Activated T-cell treated with anti-CD3 and anti-CD28 coated beads for 4 hours (primary cell): Measurements from ENCODE around the gene SMAD5.

ENCODE experiments used
- DNase-seq: peaks from one replicate; pipeline ENCODE4 v3.0.0-alpha.2; 2020

SMAD5 gene

GRCh38 chr5:136200130-136200529 lies 67.5 kb downstream of the SMAD5 start:
- DNase-seq, result no peak

GRCh38 chr5:136200761-136201160 lies 68.1 kb downstream of the SMAD5 start:
- no peak for DNase-seq

- no peak for DNase-seq
Measured at GRCh38 chr5:136201870-136202269, 69.2 kb downstream of the SMAD5 start.

- no peak for DNase-seq
Measured at GRCh38 chr5:136202469-136203205, 70.0 kb downstream of the SMAD5 start.

- DNase-seq, result no peak
Measured at GRCh38 chr5:136203303-136203922, 70.8 kb downstream of the SMAD5 start.

- no peak for DNase-seq
Measured at GRCh38 chr5:136205061-136205702, 72.5 kb downstream of the SMAD5 start.

- DNase-seq, result no peak
Measured at GRCh38 chr5:136205941-136206340, 73.3 kb downstream of the SMAD5 start.

- DNase-seq, result no peak
Measured at GRCh38 chr5:136206361-136206760, 73.7 kb downstream of the SMAD5 start.

- no peak for DNase-seq
Measured at GRCh38 chr5:136207631-136208030, 75.0 kb downstream of the SMAD5 start.

GRCh38 chr5:136208916-136209315 lies 76.3 kb downstream of the SMAD5 start:
- DNase-seq, result no peak

GRCh38 chr5:136209346-136209910 lies 76.8 kb downstream of the SMAD5 start:
- no peak for DNase-seq

- DNase-seq, result no peak
Measured at GRCh38 chr5:136210259-136210658, 77.6 kb downstream of the SMAD5 start.

- no peak for DNase-seq
Measured at GRCh38 chr5:136211282-136212040, 78.8 kb downstream of the SMAD5 start.

- DNase-seq, result no peak
Measured at GRCh38 chr5:136212252-136212721, 79.6 kb downstream of the SMAD5 start.

- no peak for DNase-seq
Measured at GRCh38 chr5:136213919-136214493, 81.4 kb downstream of the SMAD5 start.

- DNase-seq, result no peak
Measured at GRCh38 chr5:136215812-136216211, 83.2 kb downstream of the SMAD5 start.

- no peak for DNase-seq
Measured at GRCh38 chr5:136216230-136216629, 83.6 kb downstream of the SMAD5 start.

- DNase-seq, result no peak
Measured at GRCh38 chr5:136221340-136221739, 88.7 kb downstream of the SMAD5 start.

- no peak for DNase-seq
Measured at GRCh38 chr5:136222580-136223235, 90.1 kb downstream of the SMAD5 start.

GRCh38 chr5:136225796-136226195 lies 93.2 kb downstream of the SMAD5 start:
- DNase-seq, result no peak

- DNase-seq, result no peak
Measured at GRCh38 chr5:136226401-136226800, 93.8 kb downstream of the SMAD5 start.
